ENCODE results near the gene TPP2.

Gene TPP2

GRCh38 chr13:102596147-102597028 lies at the start of gene TPP2:
TPP2 (plus strand) TSS chr13:102596986; CDS start chr13:102597039, 53 bp downstream.
- DNase-seq (ENCODE audit: low spot score) = peak; percentile 99

GRCh38 chr13:102548811-102549210 lies 48.0 kb upstream of the TPP2 start:
- no peak for DNase-seq (ENCODE audit: low spot score)

- DNase-seq (ENCODE audit: low spot score) = no peak
Measured at GRCh38 chr13:102550507-102550906, 46.3 kb upstream of the TPP2 start.

GRCh38 chr13:102555914-102556553 lies 40.8 kb upstream of the TPP2 start:
- no peak for DNase-seq (ENCODE audit: low spot score)

GRCh38 chr13:102556806-102557205 lies 40.0 kb upstream of the TPP2 start:
- DNase-seq (ENCODE audit: low spot score) = no peak

GRCh38 chr13:102558029-102558428 lies 38.8 kb upstream of the TPP2 start:
- no peak for DNase-seq (ENCODE audit: low spot score)

GRCh38 chr13:102561933-102562332 lies 34.9 kb upstream of the TPP2 start:
- DNase-seq (ENCODE audit: low spot score) = no peak

GRCh38 chr13:102563267-102563666 lies 33.5 kb upstream of the TPP2 start:
- no peak for DNase-seq (ENCODE audit: low spot score)

- no peak for DNase-seq (ENCODE audit: low spot score)
Measured at GRCh38 chr13:102564564-102564963, 32.2 kb upstream of the TPP2 start.

GRCh38 chr13:102566513-102566912 lies 30.3 kb upstream of the TPP2 start:
- DNase-seq (ENCODE audit: low spot score) = no peak

GRCh38 chr13:102567857-102568256 lies 28.9 kb upstream of the TPP2 start:
- DNase-seq (ENCODE audit: low spot score) = no peak

GRCh38 chr13:102569488-102569887 lies 27.3 kb upstream of the TPP2 start:
- DNase-seq (ENCODE audit: low spot score) = no peak

GRCh38 chr13:102571075-102571474 lies 25.7 kb upstream of the TPP2 start:
- DNase-seq (ENCODE audit: low spot score) = no peak

GRCh38 chr13:102572323-102572722 lies 24.5 kb upstream of the TPP2 start:
- no peak for DNase-seq (ENCODE audit: low spot score)

GRCh38 chr13:102580552-102581169 lies 16.1 kb upstream of the TPP2 start:
- DNase-seq (ENCODE audit: low spot score) = no peak

- no peak for DNase-seq (ENCODE audit: low spot score)
Measured at GRCh38 chr13:102582256-102582655, 14.5 kb upstream of the TPP2 start.

GRCh38 chr13:102584434-102584833 lies 12.4 kb upstream of the TPP2 start:
- no peak for DNase-seq (ENCODE audit: low spot score)

- DNase-seq (ENCODE audit: low spot score) = no peak
Measured at GRCh38 chr13:102586615-102587014, 10.2 kb upstream of the TPP2 start.

GRCh38 chr13:102587916-102588315 lies 8.9 kb upstream of the TPP2 start:
- DNase-seq (ENCODE audit: low spot score) = no peak

GRCh38 chr13:102589301-102589822 lies 7.4 kb upstream of the TPP2 start:
- DNase-seq (ENCODE audit: low spot score) = no peak

GRCh38 chr13:102591988-102592781 lies 4.6 kb upstream of the TPP2 start:
- peak; percentile 83 for DNase-seq (ENCODE audit: low spot score)

GRCh38 chr13:102593466-102593865 lies 3.3 kb upstream of the TPP2 start:
- no peak for DNase-seq (ENCODE audit: low spot score)
